Measurements from ENCODE around the gene SNX17. TPM values are rescaled to one million over a fixed set of nuclear protein-coding genes. Genes with fewer than 3 reads are reported as not detected.

SNX17 gene
- total RNA-seq, 4 donors from 2014 or later = 109 to 148 (median 130) TPM

DNA sequence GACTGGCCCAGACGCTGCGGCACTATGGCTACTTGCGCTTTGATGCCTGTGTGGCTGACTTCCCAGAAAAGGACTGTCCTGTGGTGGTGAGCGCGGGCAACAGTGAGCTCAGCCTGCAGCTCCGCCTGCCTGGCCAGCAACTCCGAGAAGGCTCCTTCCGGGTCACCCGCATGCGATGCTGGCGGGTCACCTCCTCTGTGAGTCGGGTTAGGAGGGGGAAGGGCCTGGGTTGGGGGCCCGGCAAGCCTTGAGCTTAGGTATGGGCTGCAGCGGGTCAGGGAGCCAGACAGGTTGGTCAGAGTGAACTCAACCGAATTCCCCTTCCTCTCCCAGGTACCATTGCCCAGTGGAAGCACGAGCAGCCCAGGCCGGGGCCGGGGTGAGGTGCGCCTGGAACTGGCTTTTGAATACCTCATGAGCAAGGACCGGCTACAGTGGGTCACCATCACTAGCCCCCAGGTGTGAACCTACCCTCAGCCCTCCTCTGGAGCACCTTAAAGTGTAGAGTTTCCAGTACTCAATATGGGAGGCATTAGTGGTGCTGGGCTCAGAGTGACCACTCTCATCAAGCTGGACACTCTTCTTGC lies 5.2 kb downstream of the SNX17 start:
- no peak for TF ChIP-seq CTCF (IDR thresholded peaks at IDR 0.05)
- TF ChIP-seq POLR2A (IDR thresholded peaks at IDR 0.05) = no peak
- no peak overlapping the region for H3K4me3 ChIP-seq (replicated peaks in 1 of 3)
- no peak overlapping the region for H3K27ac ChIP-seq
- H3K9me3 ChIP-seq = no peaks in the 10 kb centered on the region
- intact Hi-C loops (cut with DNase I) = no loop called here
- 95 to 98% methylated on average over 9 to 16 of the region's 20 CpGs for WGBS, 2 donors
- peaks cover 23 to 35% of the 10 kb centered on the region in 2 donors for H3K4me1 ChIP-seq
- no peaks in the 10 kb centered on the region for H3K27me3 ChIP-seq
- peaks cover 49 to 52% of the 10 kb centered on the region in 2 donors for H3K36me3 ChIP-seq
- DNase-seq = no peak

DNA sequence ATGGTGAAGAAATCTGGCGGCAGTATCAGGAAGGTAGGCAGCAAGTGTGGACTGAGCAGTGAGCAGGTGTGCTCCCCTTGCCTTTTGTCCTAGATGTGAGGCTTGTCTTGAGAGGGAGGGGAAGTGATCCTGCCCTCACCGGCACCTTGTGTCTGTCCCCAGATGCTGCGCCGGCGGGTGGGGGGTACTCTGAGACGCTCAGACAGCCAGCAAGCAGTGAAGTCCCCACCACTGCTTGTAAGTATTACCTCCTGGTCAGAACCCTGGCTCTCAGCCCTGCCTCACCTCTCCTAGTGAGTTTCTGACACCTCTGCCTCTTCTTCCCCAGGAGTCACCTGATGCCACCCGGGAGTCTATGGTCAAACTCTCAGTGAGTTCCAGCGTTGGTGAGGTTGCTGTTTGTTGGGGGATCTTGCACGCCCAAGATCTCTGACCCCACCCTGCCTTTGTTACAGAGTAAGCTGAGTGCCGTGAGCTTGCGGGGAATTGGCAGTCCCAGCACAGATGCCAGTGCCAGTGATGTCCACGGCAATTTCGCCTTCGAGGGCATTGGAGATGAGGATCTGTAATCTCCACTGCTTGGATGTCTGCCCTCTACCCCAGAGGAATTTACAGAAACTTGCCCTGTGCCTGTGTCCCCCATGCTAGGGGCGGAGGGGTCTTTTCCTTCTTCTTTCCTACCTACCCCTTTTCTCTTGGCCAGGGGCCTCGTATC lies 5.9 kb downstream of the SNX17 start:
- no peak for DNase-seq
- Histone ChIP-seq H3K27ac (no peak overlapping the region), H3K9me3 (no peaks in the 10 kb centered on the region), H3K27me3 (no peaks in the 10 kb centered on the region), H3K36me3 (peaks cover 49 to 52% of the 10 kb centered on the region in 2 donors), H3K4me1 (peaks cover 21 to 40% of the 10 kb centered on the region in 2 donors), H3K4me3 (replicated peaks in 1 of 3) (no peak overlapping the region)
- no peak for TF ChIP-seq CTCF (IDR thresholded peaks at IDR 0.05)
- TF ChIP-seq POLR2A (IDR thresholded peaks at IDR 0.05) = no peak
- 90 to 93% methylated on average over 16 of the region's 16 CpGs for WGBS, 2 donors
- intact Hi-C loops (cut with DNase I) = no loop called here

DNA sequence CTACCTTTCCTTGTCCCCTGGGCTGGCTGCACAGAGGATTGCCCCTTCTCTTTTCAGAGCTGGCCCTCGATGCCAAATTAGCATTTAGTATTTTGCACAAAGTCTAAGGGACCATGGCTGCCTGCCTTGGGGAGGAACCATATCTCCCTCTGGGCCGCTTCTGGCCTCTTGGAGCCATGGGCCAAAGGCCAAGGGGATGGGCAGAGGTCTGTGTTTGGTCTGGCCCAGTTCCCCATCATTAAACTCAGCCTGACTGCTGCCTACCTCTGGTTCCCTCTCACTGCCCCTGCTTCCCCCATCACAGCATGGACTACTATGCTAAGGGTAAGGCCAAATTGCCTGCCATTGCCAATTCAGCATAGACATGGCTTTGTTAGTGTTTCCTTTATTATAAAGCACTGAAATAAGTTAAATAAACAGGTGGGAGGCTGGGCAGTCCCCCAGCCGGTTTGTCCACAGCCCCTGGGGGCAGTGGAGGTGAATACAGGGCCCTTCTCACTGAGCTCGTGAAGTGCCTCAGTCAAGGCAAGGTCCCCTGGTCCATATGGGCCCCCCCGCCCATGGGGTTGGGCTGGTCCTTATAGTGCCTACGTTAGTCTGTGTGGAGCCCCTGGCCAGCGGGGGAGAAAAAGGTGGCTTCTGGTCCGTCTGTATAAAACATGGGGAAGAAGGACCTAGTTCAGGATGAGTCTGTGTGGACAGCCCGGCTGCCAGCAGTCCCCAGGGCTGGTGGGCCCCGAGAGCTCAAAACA lies 6.6 kb downstream of the SNX17 start:
- no peak for DNase-seq
- TF ChIP-seq POLR2A (IDR thresholded peaks at IDR 0.05) (no peak), CTCF (IDR thresholded peaks at IDR 0.05) (no peak)
- intact Hi-C loops (cut with DNase I) = no loop called here
- WGBS, 2 donors = 61 to 76% methylated on average over 3 to 10 of the region's 10 CpGs
- Histone ChIP-seq H3K36me3 (peaks cover 49 to 58% of the 10 kb centered on the region in 2 donors), H3K27me3 (no peaks in the 10 kb centered on the region), H3K4me1 (peaks cover 13 to 35% of the 10 kb centered on the region in 2 donors), H3K9me3 (no peaks in the 10 kb centered on the region), H3K4me3 (replicated peaks in 1 of 3) (no peak overlapping the region), H3K27ac (no peak overlapping the region)

GRCh38 chr2:27377618-27378095 lies 7.2 kb downstream of the SNX17 start:
- TF ChIP-seq CTCF (IDR thresholded peaks at IDR 0.05) = no peak
- TF ChIP-seq POLR2A (IDR thresholded peaks at IDR 0.05) = peak in 1 of 2 donors; percentile 5
- Histone ChIP-seq H3K4me3 (replicated peaks in 1 of 3) (no peak overlapping the region), H3K9me3 (no peaks in the 10 kb centered on the region), H3K4me1 (peaks cover 12 to 29% of the 10 kb centered on the region in 2 donors), H3K27ac (no peak overlapping the region), H3K36me3 (peaks cover 54 to 62% of the 10 kb centered on the region in 2 donors), H3K27me3 (no peaks in the 10 kb centered on the region)
- no peak for DNase-seq
- WGBS, 2 donors = 91 to 94% methylated on average over 8 to 18 of the region's 18 CpGs
- intact Hi-C loops (cut with DNase I) = no loop called here

Measured in thyroid gland (tissue), 4 donors.